ENCODE results near the gene HCFC2. TPM values are rescaled to one million over a fixed set of nuclear protein-coding genes. Genes with fewer than 3 reads are reported as not detected.

The HCFC2 gene
- total RNA-seq = 4.0 and 6.4 TPM in 2 replicates

GRCh38 chr12:104064031-104064841, at the start of gene HCFC2:
Gene HCFC2 (plus strand): TSS chr12:104064531. CDS start chr12:104064561, 30 bp downstream.

GRCh38 chr12:104049903-104050356, 14.4 kb upstream of the HCFC2 start, which contains the start of gene GLT8D2:
Gene GLT8D2 (minus strand): TSS chr12:104050187. CDS start chr12:104019648, 30,539 bp downstream.

GRCh38 chr12:104137902-104138796, 73.8 kb downstream of the HCFC2 start, which contains the start of gene NFYB:
Gene NFYB (minus strand): TSS chr12:104138210. CDS start chr12:104135453, 2,757 bp downstream.

Other genes with a start within 250 kb of the HCFC2 start
- gene NT5DC3, start 223.3 kb upstream of the HCFC2 start, total RNA-seq = 8.0 and 9.5 TPM in 2 replicates
- 449 and 528 TPM in 2 replicates for gene HSP90B1, start 134.1 kb upstream of the HCFC2 start, total RNA-seq
- 25.8 and 32.2 TPM in 2 replicates for gene TDG, start 98.7 kb upstream of the HCFC2 start, total RNA-seq
- 1.5 and 1.6 TPM in 2 replicates for gene GLT8D2, start 14.3 kb upstream of the HCFC2 start, total RNA-seq
- gene NFYB, start 73.7 kb downstream of the HCFC2 start, total RNA-seq = 7.0 and 9.9 TPM in 2 replicates
- gene TXNRD1, start 151.2 kb downstream of the HCFC2 start, total RNA-seq = 32.6 and 36.7 TPM in 2 replicates
- gene EID3, start 239.2 kb downstream of the HCFC2 start, total RNA-seq = 0.14 and 0.42 TPM in 2 replicates

Data from airway epithelial cell (primary cell).